Regular cardiac myocyte (primary cell): ENCODE results near the gene IRGC. TPM values are rescaled to one million over a fixed set of nuclear protein-coding genes. Genes with fewer than 3 reads are reported as not detected.

Source experiments
- total RNA-seq: library from RNA; depleted of rRNA; stranded (reverse); fragments of >200 nt; gene quantifications from 2 replicates; pipeline ENCODE4 v1.2.3, GENCODE V29; 2014

The IRGC gene
- total RNA-seq, result not detected in 2 replicates

GRCh38 chr19:43715776-43716175 is at the start of gene IRGC:
IRGC (plus strand) TSS chr19:43716076; CDS start chr19:43718559, 2,483 bp downstream.

GRCh38 chr19:43754503-43755255 is 38.8 kb downstream of the IRGC start, which contains the start of gene SMG9:
SMG9 (minus strand) TSS chr19:43754962; CDS start chr19:43750741, 4,221 bp downstream.

Other genes with a start within 250 kb of the IRGC start
- gene PHLDB3, start 211.3 kb upstream of the IRGC start, total RNA-seq, result 10.5 and 22.3 TPM in 2 replicates
- 75.3 and 94.1 TPM in 2 replicates for gene ETHE1, start 188.9 kb upstream of the IRGC start, total RNA-seq
- gene ZNF575, start 182.9 kb upstream of the IRGC start, total RNA-seq, result under 0.01 and 0.28 TPM in 2 replicates
- gene XRCC1, start 140.5 kb upstream of the IRGC start, total RNA-seq, result 13.0 and 19.4 TPM in 2 replicates
- 2.0 and 2.5 TPM in 2 replicates for gene PINLYP, start 140.3 kb upstream of the IRGC start, total RNA-seq
- gene IRGQ, start 119.9 kb upstream of the IRGC start, total RNA-seq, result 14.9 and 19.9 TPM in 2 replicates
- gene ZNF576, start 119.5 kb upstream of the IRGC start, total RNA-seq, result 9.6 and 14.6 TPM in 2 replicates
- gene SRRM5, start 104.0 kb upstream of the IRGC start, total RNA-seq, result not detected in 2 replicates
- gene ZNF428, start 96.4 kb upstream of the IRGC start, total RNA-seq, result 28.2 and 35.0 TPM in 2 replicates
- 4.2 and 6.8 TPM in 2 replicates for gene CADM4, start 76.2 kb upstream of the IRGC start, total RNA-seq
- gene PLAUR, start 45.9 kb upstream of the IRGC start, total RNA-seq, result 92.2 and 136 TPM in 2 replicates
- 4.8 and 6.8 TPM in 2 replicates for gene SMG9, start 38.9 kb downstream of the IRGC start, total RNA-seq
- 3.8 and 4.5 TPM in 2 replicates for gene KCNN4, start 64.9 kb downstream of the IRGC start, total RNA-seq
- 0.19 and 2.8 TPM in 2 replicates for gene LYPD5, start 86.4 kb downstream of the IRGC start, total RNA-seq
- 10.0 and 14.1 TPM in 2 replicates for gene ZNF283, start 111.2 kb downstream of the IRGC start, total RNA-seq
- gene ZNF404, start 167.9 kb downstream of the IRGC start, total RNA-seq, result 1.5 and 5.6 TPM in 2 replicates
- gene ZNF45, start 219.2 kb downstream of the IRGC start, total RNA-seq, result 18.6 and 18.8 TPM in 2 replicates
- gene ZNF221, start 235.2 kb downstream of the IRGC start, total RNA-seq, result 5.9 and 9.6 TPM in 2 replicates